DND-41 (cell line): ENCODE data around the gene EVA1C.
A peak's percentile ranks its signal among the peaks of the same experiment; 100 is the strongest.
"Not testable (repeated sequence)": the region's sequence is repeated elsewhere in the genome, so short reads cannot be mapped to it uniquely, and the experiment has no call there.

Experiments
- ATAC-seq: fragments of 200-7000 bp; cut with Tn5 transposase; 3 replicates; pipeline ENCODE4 v1.9.1; 2021; ENCODE audit warnings: low read depth; ENCODE audit not compliant: insufficient read depth
- DNase-seq: peaks from one replicate; pipeline ENCODE4 v3.0.0-alpha.2; 2020
- H2AFZ ChIP-seq: 2 replicates; pipeline ENCODE4 v1.6.0; 2012; ENCODE audit warnings: low read depth, low read length
- H3K27ac ChIP-seq: 2 replicates; pipeline ENCODE4 v1.5.1; 2012; ENCODE audit warnings: low read length, inconsistent platforms
- H3K27me3 ChIP-seq: fragments of 200-600 bp; sonication (generic); 2 replicates; pipeline ENCODE4 v1.6.0; 2012; ENCODE audit warnings: low read length, mild to moderate bottlenecking, inconsistent platforms; ENCODE audit not compliant: insufficient read depth, poor library complexity
- H3K36me3 ChIP-seq: 2 replicates; pipeline ENCODE4 v1.5.1; 2012; ENCODE audit warnings: low read length, inconsistent platforms; ENCODE audit not compliant: insufficient read depth
- H3K4me1 ChIP-seq: 2 replicates; pipeline ENCODE4 v1.5.1; 2012; ENCODE audit warnings: mild to moderate bottlenecking, low read length; ENCODE audit not compliant: insufficient read depth
- H3K4me2 ChIP-seq: 2 replicates; pipeline ENCODE4 v1.6.0; 2012; ENCODE audit warnings: mild to moderate bottlenecking, moderate library complexity, low read length, inconsistent platforms; ENCODE audit not compliant: insufficient read depth
- H3K4me3 ChIP-seq, 2 experiments: fragments of 200-600 bp in 1 of 2; shearing (Covaris generic) in 1 of 2; 2 replicates each; pipeline ENCODE4 v1.5.1; 2012 to 2016; ENCODE audit warnings: inconsistent platforms in 2 of 2, low read length in 2 of 2, mild to moderate bottlenecking in 2 of 2, low read depth in 1 of 2, moderate library complexity in 1 of 2
- H3K79me2 ChIP-seq: 2 replicates; pipeline ENCODE4 v1.6.0; 2012; ENCODE audit warnings: low read length, inconsistent platforms; ENCODE audit not compliant: insufficient read depth
- H3K9ac ChIP-seq: 2 replicates; pipeline ENCODE4 v1.6.0; 2012; ENCODE audit warnings: low read depth, mild to moderate bottlenecking, inconsistent platforms, low read length, moderate library complexity
- H3K9me3 ChIP-seq: 2 replicates; pipeline ENCODE4 v1.5.1; 2012; ENCODE audit warnings: low read length, moderate library complexity, mild to moderate bottlenecking, inconsistent platforms; ENCODE audit not compliant: insufficient read depth, severe bottlenecking
- H4K20me1 ChIP-seq: 2 replicates; pipeline ENCODE4 v1.6.0; 2012; ENCODE audit warnings: low read length; ENCODE audit not compliant: insufficient read depth
- CTCF ChIP-seq: IDR thresholded peaks from 2 replicates; pipeline ENCODE4 v1.5.1; 2012; ENCODE audit warnings: borderline replicate concordance, low read length, moderate library complexity, mild to moderate bottlenecking; ENCODE audit not compliant: poor library complexity, severe bottlenecking; ENCODE audit errors: extremely low read depth
- EZH2 ChIP-seq: IDR thresholded peaks from 3 replicates; pipeline ENCODE4 v1.6.1; 2012; ENCODE audit warnings: borderline replicate concordance, low read depth, mild to moderate bottlenecking, moderate library complexity, low read length, inconsistent platforms; ENCODE audit not compliant: severe bottlenecking

The EVA1C gene

GRCh38 chr21:32389337-32390015 is 23.0 kb upstream of the EVA1C start:
- Histone ChIP-seq H3K4me2 (peak overlapping the region; percentile 18; the same call in 1 of the 2 replicates), H3K9me3 (no peaks in the 10 kb centered on the region), H2AFZ (no peak overlapping the region), H3K4me3 (no peak overlapping the region), H3K79me2 (peaks cover 73% of the 10 kb centered on the region), H4K20me1 (peaks cover 54% of the 10 kb centered on the region), H3K4me1 (peaks cover 28% of the 10 kb centered on the region), H3K27me3 (no peaks in the 10 kb centered on the region), H3K9ac (no peak overlapping the region), H3K36me3 (peaks cover 37% of the 10 kb centered on the region), H3K27ac (no peak overlapping the region)
- ATAC-seq (no peak), DNase-seq (no peak)
- TF ChIP-seq EZH2 (no peak), CTCF (no peak)

- not testable (repeated sequence) for ATAC-seq, H3K9me3 ChIP-seq, H3K27me3 ChIP-seq, H3K9ac ChIP-seq, H2AFZ ChIP-seq, H3K27ac ChIP-seq, DNase-seq, H3K4me3 ChIP-seq
- Histone ChIP-seq H3K79me2 (peaks cover 66% of the 10 kb centered on the region), H3K4me2 (peak overlapping the region; percentile 96; the same call in 1 of the 2 replicates), H3K36me3 (peaks cover 27% of the 10 kb centered on the region), H3K4me1 (peaks cover 28% of the 10 kb centered on the region), H4K20me1 (peaks cover 46% of the 10 kb centered on the region)
Observed at GRCh38 chr21:32390537-32391224, 21.8 kb upstream of the EVA1C start.

- DNase-seq, result no peak
- Histone ChIP-seq H3K4me2 (peak overlapping the region; percentile 96), H3K27me3 (no peaks in the 10 kb centered on the region), H3K4me1 (peaks cover 28% of the 10 kb centered on the region), H3K4me3 (peak overlapping the region; percentile 82 to 86; a peak in 3 of 4 replicates), H3K36me3 (peaks cover 26% of the 10 kb centered on the region), H3K9me3 (no peaks in the 10 kb centered on the region), H4K20me1 (peaks cover 38% of the 10 kb centered on the region), H2AFZ (no peak overlapping the region), H3K9ac (peak overlapping the region; percentile 65), H3K27ac (no peak overlapping the region), H3K79me2 (peaks cover 57% of the 10 kb centered on the region)
- TF ChIP-seq CTCF (no peak), EZH2 (no peak)
- no peak for ATAC-seq
Observed at GRCh38 chr21:32391755-32392154, 20.8 kb upstream of the EVA1C start.

GRCh38 chr21:32392299-32392879 is 20.1 kb upstream of the EVA1C start:
- Histone ChIP-seq H3K9me3 (no peaks in the 10 kb centered on the region), H3K9ac (peak overlapping the region; percentile 65), H3K36me3 (peaks cover 23% of the 10 kb centered on the region), H3K27me3 (no peaks in the 10 kb centered on the region), H4K20me1 (peaks cover 32% of the 10 kb centered on the region), H3K27ac (peak overlapping the region; percentile 26; the same call in 1 of the 2 replicates), H2AFZ (peak overlapping the region; percentile 84), H3K4me2 (peak overlapping the region; percentile 96), H3K79me2 (peaks cover 51% of the 10 kb centered on the region), H3K4me1 (peaks cover 28% of the 10 kb centered on the region), H3K4me3 (peak overlapping the region; percentile 82 to 86)
- TF ChIP-seq CTCF (no peak), EZH2 (no peak)
- no peak for DNase-seq
- peak; percentile 5; the same call in 1 of the 3 replicates for ATAC-seq
